GM12878 (cell line): ENCODE measurements around the gene PPFIA4. TPM values are rescaled to one million over a fixed set of nuclear protein-coding genes. Genes with fewer than 3 reads are reported as not detected.

ENCODE experiments used
- ATAC-seq: fragments of 200-7000 bp; cut with Tn5 transposase; 3 replicates; pipeline ENCODE4 v1.9.1; 2020; ENCODE audit warnings: mild to moderate bottlenecking, moderate library complexity
- BruUV-seq: library from RNA; stranded (reverse); fragments of 400-500 nt; replicated peaks from 2 replicates; lab custom pipeline; 2021; lab: Mats Ljungman, UMichigan
- CTCF ChIA-PET: fragments of 300-600 bp; sonication (Branson Sonifier 250); formaldehyde crosslinking; extraction: SDS; loops from one replicate; lab custom pipeline; 2021; ENCODE audit warnings: inconsistent platforms; lab: Yijun Ruan, JAX
- POLR2A ChIA-PET: fragments of 350-600 bp; formaldehyde crosslinking; extraction: SDS; loops from one replicate; lab custom pipeline; 2021; ENCODE audit warnings: inconsistent platforms; lab: Charles Lee
- RAD21 ChIA-PET: fragments of 300-600 bp; sonication (Branson Sonifier 250); formaldehyde crosslinking; loops from one replicate; lab custom pipeline; 2023; ENCODE audit warnings: antibody characterized with exemption; ENCODE audit not compliant: unreplicated experiment; lab: Charles Lee
- SMC1A ChIA-PET: fragments of 300-600 bp; sonication (Branson Sonifier 250); formaldehyde crosslinking; loops from one replicate; lab custom pipeline; 2023; ENCODE audit not compliant: unreplicated experiment, uncharacterized antibody; lab: Charles Lee
- DNase-seq: peaks from one replicate; pipeline ENCODE4 v3.0.0-alpha.2; 2011; ENCODE audit warnings: low read depth, low spot score
- FAIRE-seq: peaks from 3 replicates; lab custom pipeline; 2011; peaks lifted over from hg19 to GRCh38; lab: Jason Lieb, UNC
- H2AFZ ChIP-seq: 2 replicates; pipeline ENCODE4 v1.6.0; 2011; ENCODE audit warnings: low read depth, low read length, control low read depth; ENCODE audit not compliant: control insufficient read depth
- H3K27ac ChIP-seq: 2 replicates; pipeline ENCODE4 v1.5.1; 2011; ENCODE audit warnings: control low read depth; ENCODE audit not compliant: control insufficient read depth, insufficient read depth
- H3K27me3 ChIP-seq, 2 experiments: replicated peaks in 1 of 2; 2 replicates each; pipeline versions ENCODE4 v1.6.0 to v1.6.1; 2011; ENCODE audit warnings: low read length in 1 of 2; ENCODE audit not compliant: control insufficient read depth in 2 of 2, insufficient read depth in 2 of 2
- H3K36me3 ChIP-seq, 2 experiments: 2 replicates each; pipeline ENCODE4 v1.5.1; 2011; ENCODE audit warnings: low read length in 1 of 2; ENCODE audit not compliant: control insufficient read depth in 2 of 2, insufficient read depth in 2 of 2
- H3K4me1 ChIP-seq: 2 replicates; pipeline ENCODE4 v1.6.1; 2011; ENCODE audit warnings: mild to moderate bottlenecking, low read length, moderate library complexity, mixed read lengths; ENCODE audit not compliant: control insufficient read depth, insufficient read depth
- H3K4me2 ChIP-seq: 2 replicates; pipeline ENCODE4 v1.6.0; 2011; ENCODE audit warnings: control low read depth; ENCODE audit not compliant: control insufficient read depth, insufficient read depth
- H3K4me3 ChIP-seq: fragments of 200-600 bp; sonication (generic); 2 replicates; pipeline ENCODE4 v1.5.1; 2016
- H3K79me2 ChIP-seq: 2 replicates; pipeline ENCODE4 v1.6.0; 2011; ENCODE audit warnings: low read length; ENCODE audit not compliant: control insufficient read depth, insufficient read depth
- H3K9ac ChIP-seq: 2 replicates; pipeline ENCODE4 v1.8.0; 2011; ENCODE audit warnings: low read length, control low read depth, mixed read lengths; ENCODE audit not compliant: control insufficient read depth, insufficient read depth
- H3K9me3 ChIP-seq: replicated peaks from 3 replicates; pipeline ENCODE4 v1.5.1; 2011; ENCODE audit warnings: mild to moderate bottlenecking, low read length; ENCODE audit not compliant: control insufficient read depth, insufficient read depth
- H4K20me1 ChIP-seq: 2 replicates; pipeline ENCODE4 v1.6.0; 2011; ENCODE audit not compliant: control insufficient read depth, insufficient read depth
- ASH2L ChIP-seq: fragments of 300-600, 200-600 bp; sonication (generic); IDR thresholded peaks from 2 replicates; pipeline ENCODE4 v1.6.1; 2017; ENCODE audit warnings: low read depth, mild to moderate bottlenecking, borderline replicate concordance
- EGR1 ChIP-seq, 2 experiments: IDR thresholded peaks; 1 replicate in 1 of 2; 2 replicates in 1 of 2; pipeline ENCODE4 v1.6.1; 2011 to 2012; ENCODE audit warnings: low read depth in 2 of 2, low read length in 2 of 2, borderline replicate concordance in 1 of 2, mild to moderate bottlenecking in 1 of 2, moderate library complexity in 1 of 2
- FOS ChIP-seq: IDR thresholded peaks from 3 replicates; pipeline ENCODE4 v1.6.1; 2011; ENCODE audit warnings: borderline replicate concordance; ENCODE audit not compliant: insufficient read length; ENCODE audit errors: extremely low read depth
- JUNB ChIP-seq: IDR thresholded peaks from 2 replicates; pipeline ENCODE4 v1.6.1; 2016; ENCODE audit warnings: antibody characterized with exemption, mild to moderate bottlenecking
- JUND ChIP-seq: IDR thresholded peaks from 2 replicates; pipeline ENCODE4 v1.6.1; 2012; ENCODE audit warnings: low read depth, mild to moderate bottlenecking, low read length, improper control_type of control experiment, moderate library complexity
- PAX5 ChIP-seq: IDR thresholded peaks from 2 replicates; pipeline ENCODE4 v1.6.1; 2011; ENCODE audit warnings: low read depth, low read length, borderline replicate concordance
- SIX5 ChIP-seq: IDR thresholded peaks from 2 replicates; pipeline ENCODE4 v1.6.1; 2011; ENCODE audit warnings: mild to moderate bottlenecking, low read depth, low read length, moderate library complexity; ENCODE audit not compliant: severe bottlenecking
- SMC3 ChIP-seq: IDR thresholded peaks from 2 replicates; pipeline ENCODE4 v1.6.1; 2011; ENCODE audit warnings: low read length, improper control_type of control experiment, borderline replicate concordance
- SP1 ChIP-seq: IDR thresholded peaks from one replicate; pipeline ENCODE4 v1.6.1; 2011; ENCODE audit warnings: low read depth, low read length
- TAF1 ChIP-seq: IDR thresholded peaks from 2 replicates; pipeline ENCODE4 v1.6.1; 2011; ENCODE audit warnings: mild to moderate bottlenecking, low read depth, low read length, borderline replicate concordance
- YBX1 ChIP-seq: fragments of 450-650 bp; IDR thresholded peaks from 2 replicates; pipeline ENCODE4 v1.6.1; 2016; ENCODE audit warnings: antibody characterized with exemption
- WGBS: methylation state at CpG from one replicate; pipeline ENCODE4 v1.1.6; 2016; ENCODE audit warnings: low lambda C conversion rate; ENCODE audit not compliant: insufficient replicate concordance, insufficient coverage; ENCODE audit errors: missing lambda C conversion rate; 5-methylcytosine and 5-hydroxymethylcytosine counted together
- in situ Hi-C: fragments of 300-500 bp; cut with MboI; formaldehyde crosslinking; loops from 9 replicates; pipeline ENCODE4 v1.14.3; 2018; ENCODE audit warnings: mixed read lengths
- intact Hi-C: fragments of 100-400 bp; cut with micrococcal nuclease; formaldehyde crosslinking; loops from one replicate; pipeline ENCODE4 v1.14.2; 2022; ENCODE audit not compliant: unreplicated experiment
- polyA plus RNA-seq, 11 experiments: library from polyadenylated mRNA; depleted of rRNA in 4 of 11; unstranded in 6 of 11; stranded (reverse) in 5 of 11; fragments of >200 nt; fragmentation: Nextera tagmentation in 4 of 11; fragmentation: Illumina TruSeq in 1 of 11; extraction: Ambion mirVana in 4 of 11; extraction: Trizol in 1 of 11; gene quantifications; 1 replicate in 1 of 11; 2 replicates in 10 of 11; pipeline versions ENCODE4 v1.2.1 to v1.2.3, GENCODE V29; 2011 to 2016; ENCODE audit warnings: inconsistent platforms in 2 of 11, missing spikeins in 2 of 11, low read depth in 1 of 11
- total RNA-seq, 4 experiments: library from RNA; depleted of rRNA in 3 of 4; stranded (reverse); fragments of >200 nt in 3 of 4; fragmentation: Illumina TruSeq in 1 of 4; extraction: Trizol in 1 of 4; gene quantifications; 2 replicates each; pipeline versions ENCODE4 v1.2.1 to v1.2.3, GENCODE V29; 2013 to 2021
- TF ChIP-seq, protein P1 (sequence below): fragments of 450-650 bp; IDR thresholded peaks from 2 replicates; pipeline ENCODE4 v1.6.1; 2018; ENCODE audit warnings: mild to moderate bottlenecking, low read depth, moderate library complexity; ENCODE audit not compliant: partially characterized antibody
- TF ChIP-seq, protein P2 (sequence below): fragments of 450-650 bp; IDR thresholded peaks from 2 replicates; pipeline ENCODE4 v1.6.1; 2017; ENCODE audit warnings: mild to moderate bottlenecking
- TF ChIP-seq, protein P3 (sequence below): fragments of 150-350 bp; IDR thresholded peaks from 2 replicates; pipeline ENCODE4 v1.6.1; 2016; ENCODE audit warnings: low read depth, low read length
- TF ChIP-seq, protein P4 (sequence below): IDR thresholded peaks from 2 replicates; pipeline ENCODE4 v1.6.1; 2012; ENCODE audit warnings: low read depth, low read length, improper control_type of control experiment

PPFIA4 gene
- total and polyA plus RNA-seq, 10 of the 15 experiments (the other 5 are each of a cell fraction or from before 2014, with no cell fraction given), result 0.02 to 19.7 (median 0.34) TPM; not detected in 1

DNA sequence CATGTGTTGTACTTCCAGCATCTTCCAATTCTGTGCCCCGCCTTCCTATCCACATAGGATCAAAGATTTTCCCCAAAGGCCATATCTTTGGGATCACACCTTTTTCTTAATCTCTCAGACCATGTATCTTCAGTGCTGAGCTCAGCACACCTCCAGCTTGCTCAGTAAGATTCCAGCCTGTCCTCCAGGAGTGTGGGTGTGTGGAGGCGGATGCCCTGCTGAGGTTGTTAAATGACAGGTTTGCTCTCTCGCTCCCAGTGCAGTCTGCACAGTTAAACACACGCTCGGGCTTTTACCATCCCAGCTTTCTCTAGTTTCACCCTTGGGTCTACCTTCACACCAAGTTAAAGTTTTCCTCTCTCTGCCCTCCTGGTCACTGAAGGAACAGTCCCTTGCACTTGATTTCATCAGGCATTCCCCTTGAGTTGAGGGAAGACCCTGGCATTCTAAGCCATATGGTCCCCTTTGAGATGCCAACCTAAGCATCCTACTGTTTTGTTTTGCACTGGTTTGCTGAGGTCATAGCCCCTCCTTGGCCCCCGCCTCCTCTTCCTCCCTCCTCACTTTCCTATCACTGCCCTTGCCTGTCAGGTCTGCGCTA is 45.8 kb downstream of the PPFIA4 start:
- intact Hi-C loops, result no loop called here
- CTCF ChIA-PET, result interaction anchor here (1.5 kb wide), 1 partner anchor 11 kb away, joined by 4 read pairs; no protein-coding TSS in a partner anchor
- TF ChIP-seq PAX5, result no peak
- TF ChIP-seq, protein P1, sequence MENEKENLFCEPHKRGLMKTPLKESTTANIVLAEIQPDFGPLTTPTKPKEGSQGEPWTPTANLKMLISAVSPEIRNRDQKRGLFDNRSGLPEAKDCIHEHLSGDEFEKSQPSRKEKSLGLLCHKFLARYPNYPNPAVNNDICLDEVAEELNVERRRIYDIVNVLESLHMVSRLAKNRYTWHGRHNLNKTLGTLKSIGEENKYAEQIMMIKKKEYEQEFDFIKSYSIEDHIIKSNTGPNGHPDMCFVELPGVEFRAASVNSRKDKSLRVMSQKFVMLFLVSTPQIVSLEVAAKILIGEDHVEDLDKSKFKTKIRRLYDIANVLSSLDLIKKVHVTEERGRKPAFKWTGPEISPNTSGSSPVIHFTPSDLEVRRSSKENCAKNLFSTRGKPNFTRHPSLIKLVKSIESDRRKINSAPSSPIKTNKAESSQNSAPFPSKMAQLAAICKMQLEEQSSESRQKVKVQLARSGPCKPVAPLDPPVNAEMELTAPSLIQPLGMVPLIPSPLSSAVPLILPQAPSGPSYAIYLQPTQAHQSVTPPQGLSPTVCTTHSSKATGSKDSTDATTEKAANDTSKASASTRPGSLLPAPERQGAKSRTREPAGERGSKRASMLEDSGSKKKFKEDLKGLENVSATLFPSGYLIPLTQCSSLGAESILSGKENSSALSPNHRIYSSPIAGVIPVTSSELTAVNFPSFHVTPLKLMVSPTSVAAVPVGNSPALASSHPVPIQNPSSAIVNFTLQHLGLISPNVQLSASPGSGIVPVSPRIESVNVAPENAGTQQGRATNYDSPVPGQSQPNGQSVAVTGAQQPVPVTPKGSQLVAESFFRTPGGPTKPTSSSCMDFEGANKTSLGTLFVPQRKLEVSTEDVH, result no peak
- TF ChIP-seq, protein P2, sequence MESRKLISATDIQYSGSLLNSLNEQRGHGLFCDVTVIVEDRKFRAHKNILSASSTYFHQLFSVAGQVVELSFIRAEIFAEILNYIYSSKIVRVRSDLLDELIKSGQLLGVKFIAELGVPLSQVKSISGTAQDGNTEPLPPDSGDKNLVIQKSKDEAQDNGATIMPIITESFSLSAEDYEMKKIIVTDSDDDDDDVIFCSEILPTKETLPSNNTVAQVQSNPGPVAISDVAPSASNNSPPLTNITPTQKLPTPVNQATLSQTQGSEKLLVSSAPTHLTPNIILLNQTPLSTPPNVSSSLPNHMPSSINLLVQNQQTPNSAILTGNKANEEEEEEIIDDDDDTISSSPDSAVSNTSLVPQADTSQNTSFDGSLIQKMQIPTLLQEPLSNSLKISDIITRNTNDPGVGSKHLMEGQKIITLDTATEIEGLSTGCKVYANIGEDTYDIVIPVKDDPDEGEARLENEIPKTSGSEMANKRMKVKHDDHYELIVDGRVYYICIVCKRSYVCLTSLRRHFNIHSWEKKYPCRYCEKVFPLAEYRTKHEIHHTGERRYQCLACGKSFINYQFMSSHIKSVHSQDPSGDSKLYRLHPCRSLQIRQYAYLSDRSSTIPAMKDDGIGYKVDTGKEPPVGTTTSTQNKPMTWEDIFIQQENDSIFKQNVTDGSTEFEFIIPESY, result no peak
- TF ChIP-seq JUND, result no peak
- no peak for TF ChIP-seq TAF1
- TF ChIP-seq SIX5, result no peak
- TF ChIP-seq, protein P3, sequence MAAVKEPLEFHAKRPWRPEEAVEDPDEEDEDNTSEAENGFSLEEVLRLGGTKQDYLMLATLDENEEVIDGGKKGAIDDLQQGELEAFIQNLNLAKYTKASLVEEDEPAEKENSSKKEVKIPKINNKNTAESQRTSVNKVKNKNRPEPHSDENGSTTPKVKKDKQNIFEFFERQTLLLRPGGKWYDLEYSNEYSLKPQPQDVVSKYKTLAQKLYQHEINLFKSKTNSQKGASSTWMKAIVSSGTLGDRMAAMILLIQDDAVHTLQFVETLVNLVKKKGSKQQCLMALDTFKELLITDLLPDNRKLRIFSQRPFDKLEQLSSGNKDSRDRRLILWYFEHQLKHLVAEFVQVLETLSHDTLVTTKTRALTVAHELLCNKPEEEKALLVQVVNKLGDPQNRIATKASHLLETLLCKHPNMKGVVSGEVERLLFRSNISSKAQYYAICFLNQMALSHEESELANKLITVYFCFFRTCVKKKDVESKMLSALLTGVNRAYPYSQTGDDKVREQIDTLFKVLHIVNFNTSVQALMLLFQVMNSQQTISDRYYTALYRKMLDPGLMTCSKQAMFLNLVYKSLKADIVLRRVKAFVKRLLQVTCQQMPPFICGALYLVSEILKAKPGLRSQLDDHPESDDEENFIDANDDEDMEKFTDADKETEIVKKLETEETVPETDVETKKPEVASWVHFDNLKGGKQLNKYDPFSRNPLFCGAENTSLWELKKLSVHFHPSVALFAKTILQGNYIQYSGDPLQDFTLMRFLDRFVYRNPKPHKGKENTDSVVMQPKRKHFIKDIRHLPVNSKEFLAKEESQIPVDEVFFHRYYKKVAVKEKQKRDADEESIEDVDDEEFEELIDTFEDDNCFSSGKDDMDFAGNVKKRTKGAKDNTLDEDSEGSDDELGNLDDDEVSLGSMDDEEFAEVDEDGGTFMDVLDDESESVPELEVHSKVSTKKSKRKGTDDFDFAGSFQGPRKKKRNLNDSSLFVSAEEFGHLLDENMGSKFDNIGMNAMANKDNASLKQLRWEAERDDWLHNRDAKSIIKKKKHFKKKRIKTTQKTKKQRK, result no peak
- TF ChIP-seq JUNB, result no peak
- TF ChIP-seq, protein P4, sequence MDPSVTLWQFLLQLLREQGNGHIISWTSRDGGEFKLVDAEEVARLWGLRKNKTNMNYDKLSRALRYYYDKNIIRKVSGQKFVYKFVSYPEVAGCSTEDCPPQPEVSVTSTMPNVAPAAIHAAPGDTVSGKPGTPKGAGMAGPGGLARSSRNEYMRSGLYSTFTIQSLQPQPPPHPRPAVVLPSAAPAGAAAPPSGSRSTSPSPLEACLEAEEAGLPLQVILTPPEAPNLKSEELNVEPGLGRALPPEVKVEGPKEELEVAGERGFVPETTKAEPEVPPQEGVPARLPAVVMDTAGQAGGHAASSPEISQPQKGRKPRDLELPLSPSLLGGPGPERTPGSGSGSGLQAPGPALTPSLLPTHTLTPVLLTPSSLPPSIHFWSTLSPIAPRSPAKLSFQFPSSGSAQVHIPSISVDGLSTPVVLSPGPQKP, result no peak
- no peak for TF ChIP-seq ASH2L
- no peak for TF ChIP-seq FOS
- TF ChIP-seq YBX1, result no peak
- no peak for TF ChIP-seq SP1
- no peak for TF ChIP-seq EGR1 (IDR thresholded peaks at IDR 0.05; ENCODE audit: borderline replicate concordance in 1 of 2, low read depth in 2 of 2, low read length in 2 of 2)
- no peak for TF ChIP-seq SMC3

More for the DNA sequence above, 45.8 kb downstream of the PPFIA4 start:
- WGBS, result 32% methylated on average over 7 of the region's 7 CpGs
- Histone ChIP-seq H3K9me3 (no peaks in the 10 kb centered on the region), H3K4me3 (no peak overlapping the region), H3K27ac (no peak overlapping the region), H3K4me1 (no peaks in the 10 kb centered on the region; the same call in 1 of the 2 replicates), H3K27me3 (peaks cover 2 to 8% of the 10 kb centered on the region in 2 experiments; a peak in 2 of 4 replicates), H3K9ac (no peak overlapping the region), H2AFZ (no peak overlapping the region), H3K36me3 (no peaks in the 10 kb centered on the region), H3K79me2 (no peaks in the 10 kb centered on the region), H4K20me1 (no peaks in the 10 kb centered on the region), H3K4me2 (no peak overlapping the region)
- POLR2A ChIA-PET, result interaction anchor here (0.6 kb wide), 1 partner anchor 10 kb away, joined by 4 read pairs; no protein-coding TSS in a partner anchor
- ATAC-seq (no peak), DNase-seq (no peak), FAIRE-seq (no peak)
- BruUV-seq, result no TSS peak
- in situ Hi-C loops, result no loop called here
- RAD21 ChIA-PET, result no interaction called here
- SMC1A ChIA-PET, result no interaction called here
